Activated naive CD8-positive, alpha-beta T cell treated with anti-CD3 and anti-CD28 coated beads, Interleukin-2, amount 50 U/mL, for 16 hours (primary cell): ENCODE data around the gene ASPDH.

Experiments
- DNase-seq: peaks from one replicate; pipeline ENCODE4 v3.0.0-alpha.2; 2020; ENCODE audit warnings: low read depth, low spot score

ASPDH gene

GRCh38 chr19:50514346-50515167, 844 bp upstream of the ASPDH start:
- DNase-seq = no peak

DNA sequence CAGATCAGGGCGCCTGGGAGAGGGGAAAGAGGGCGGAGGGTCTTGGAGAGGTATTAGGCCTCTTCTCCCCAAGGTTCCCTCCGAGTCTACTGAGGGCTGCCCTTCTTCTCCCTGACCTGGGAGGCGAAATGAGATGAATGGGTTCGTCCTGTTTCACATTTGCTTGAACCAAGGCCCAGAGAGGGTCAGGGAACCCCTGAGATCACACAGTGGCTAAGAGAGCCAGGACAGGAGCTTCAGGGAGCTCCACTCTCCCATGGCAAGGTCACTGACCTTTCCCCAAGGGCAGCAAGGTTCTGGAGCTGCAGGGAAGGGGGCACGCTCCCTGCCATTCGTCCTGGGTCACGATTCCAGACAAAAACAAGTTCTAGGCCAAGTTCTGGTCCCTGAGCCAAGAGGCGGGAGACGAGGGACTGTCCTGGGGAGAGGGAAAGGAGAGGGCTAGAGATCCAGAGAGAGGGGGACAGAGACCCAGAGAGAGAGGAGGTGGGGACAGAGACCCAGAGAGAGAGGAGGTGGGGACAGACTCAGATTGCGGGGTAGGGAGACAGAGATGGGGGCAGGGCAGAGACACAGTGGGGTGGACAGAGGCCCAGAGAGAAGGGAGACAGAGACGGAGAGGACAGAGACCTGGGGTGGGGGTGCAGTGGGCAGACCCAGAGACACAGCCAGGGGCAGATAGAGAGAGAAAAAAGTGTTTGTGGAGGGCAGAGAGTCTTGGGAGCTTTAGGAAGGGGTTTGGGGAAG, 541 bp downstream of the ASPDH start:
- DNase-seq = no peak

DNA sequence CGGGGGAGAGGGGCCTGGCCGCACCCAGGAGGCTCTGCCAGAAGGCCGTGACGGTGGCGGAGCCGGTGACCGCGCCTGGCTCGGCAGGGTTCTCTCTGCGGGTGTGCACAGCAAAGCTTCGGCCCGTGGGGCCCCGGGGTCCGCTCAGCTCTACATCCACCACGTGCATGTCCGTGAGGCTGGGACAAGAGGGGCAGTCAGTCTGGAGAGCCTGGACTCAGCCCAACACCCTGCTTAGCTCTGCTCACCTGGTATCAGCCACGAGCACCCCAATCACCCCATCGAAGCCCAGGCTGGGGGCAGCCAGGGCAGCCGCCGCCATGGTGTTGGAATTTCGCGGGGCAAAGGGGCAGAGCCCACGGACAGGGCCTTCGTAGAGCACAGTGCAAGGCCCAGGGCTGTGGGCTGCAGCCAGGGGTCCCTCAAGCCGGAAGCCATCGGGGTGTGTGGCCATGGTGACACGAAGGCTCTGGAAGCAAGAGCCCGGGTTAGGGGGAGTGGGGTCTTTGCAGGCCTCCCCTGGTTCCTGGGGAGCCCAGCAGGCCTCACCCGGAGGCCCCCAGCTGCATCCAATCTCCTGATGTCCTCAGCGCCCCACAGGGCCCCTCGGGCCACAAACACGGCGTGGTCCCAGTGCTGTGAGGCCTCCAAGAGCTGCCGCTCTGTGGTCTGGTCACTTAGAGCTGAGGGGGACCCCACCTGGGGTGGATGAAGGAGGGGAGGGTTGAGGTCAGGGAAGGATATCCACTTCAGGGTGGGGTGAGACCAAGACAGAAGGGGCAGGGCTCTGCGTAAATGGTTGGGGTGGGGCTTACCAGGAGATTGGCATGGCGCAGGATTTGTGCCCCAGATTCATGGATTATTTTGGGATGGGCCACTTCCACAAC, 1.4 kb downstream of the ASPDH start:
- DNase-seq = no peak

GRCh38 chr19:50511069-50511822, 2.5 kb downstream of the ASPDH start, which contains the start of gene JOSD2:
TSS of gene JOSD2 (minus strand) at chr19:50511191. CDS start at chr19:50510431, 760 bp downstream.
- peak; percentile 96 for DNase-seq

- no peak for DNase-seq
These were observed 3.0 kb downstream of the ASPDH start for GRCh38 chr19:50510700-50511068.

DNA sequence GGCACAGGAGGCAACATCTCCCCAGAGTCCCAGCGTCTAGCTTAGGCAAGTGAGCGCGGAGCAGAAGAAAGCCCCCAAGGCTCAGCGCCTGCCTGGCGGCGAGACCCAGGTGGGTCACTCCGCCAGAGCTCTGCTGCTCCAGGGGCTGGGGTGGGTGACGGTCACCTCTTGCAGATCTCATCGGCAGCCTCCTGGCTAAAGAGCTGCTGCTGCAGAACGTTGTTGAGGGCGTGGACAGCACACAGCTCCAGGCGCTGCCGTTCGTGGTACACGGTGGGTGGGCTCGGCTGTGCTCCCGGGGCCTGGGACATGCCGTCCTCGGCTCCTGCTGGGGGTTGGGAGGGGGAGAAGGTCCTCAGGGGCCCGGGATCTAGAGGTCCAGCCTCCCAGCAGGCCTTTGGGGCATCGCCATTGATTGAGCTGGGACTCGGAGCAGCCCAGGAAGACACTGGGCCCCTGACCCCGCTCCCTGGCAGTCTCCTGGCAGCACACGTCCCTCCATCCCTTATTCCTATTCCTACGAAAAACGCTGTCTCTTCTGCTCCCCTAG, 3.5 kb downstream of the ASPDH start:
- no peak for DNase-seq

- DNase-seq = no peak
These were observed 4.3 kb downstream of the ASPDH start for GRCh38 chr19:50509366-50509765.

GRCh38 chr19:50508843-50509190, 4.9 kb downstream of the ASPDH start:
- DNase-seq = no peak

DNA sequence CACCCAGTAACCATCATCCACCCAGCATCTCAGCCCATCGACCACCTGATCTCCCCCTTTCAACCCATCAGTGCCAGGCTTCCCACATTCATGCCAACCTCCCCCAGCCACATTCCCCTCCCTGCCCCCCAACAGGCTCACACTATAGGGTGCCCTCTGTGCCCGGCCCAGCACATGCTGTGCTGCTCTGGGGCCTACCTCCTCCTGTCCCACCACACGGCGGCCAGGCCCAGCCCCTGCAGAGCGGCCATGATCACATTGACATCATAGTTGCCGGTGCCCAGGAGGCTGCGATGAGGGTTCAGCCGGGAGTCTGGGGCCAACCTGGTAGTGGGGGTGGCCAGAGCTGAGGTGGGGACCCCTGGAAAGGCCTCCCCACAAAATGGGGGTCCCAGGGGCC, 6.3 kb downstream of the ASPDH start:
- no peak for DNase-seq

GRCh38 chr19:50506700-50507099, 7.0 kb downstream of the ASPDH start:
- no peak for DNase-seq

- no peak for DNase-seq
These were observed 7.7 kb downstream of the ASPDH start for GRCh38 chr19:50505856-50506611.

GRCh38 chr19:50501568-50502475, 11.9 kb downstream of the ASPDH start:
- DNase-seq = no peak

GRCh38 chr19:50501186-50501567, 12.5 kb downstream of the ASPDH start:
- no peak for DNase-seq

DNA sequence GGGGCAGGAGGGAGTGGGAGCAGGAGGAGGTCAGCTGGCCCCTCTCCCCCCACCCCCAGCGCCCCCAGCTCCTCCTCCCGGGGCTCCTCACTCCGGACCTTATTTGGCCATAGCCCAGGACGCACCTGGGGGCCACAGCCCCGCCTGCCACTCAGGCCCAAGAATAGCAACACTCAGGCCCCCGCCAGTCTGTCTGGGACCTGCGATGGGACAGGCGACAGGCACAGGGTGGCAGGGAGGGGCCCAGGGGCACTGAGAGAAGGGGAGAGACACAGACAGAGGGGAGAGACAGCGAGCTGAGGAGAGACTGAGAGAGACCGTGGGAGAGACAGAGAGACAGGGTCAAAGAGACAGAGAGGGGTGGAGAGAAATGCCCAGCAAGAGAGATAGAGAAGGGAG, 13.0 kb downstream of the ASPDH start:
- no peak for DNase-seq

- DNase-seq = no peak
These were observed 13.5 kb downstream of the ASPDH start for GRCh38 chr19:50500060-50500752.

- no peak for DNase-seq
These were observed 15.3 kb downstream of the ASPDH start for GRCh38 chr19:50498219-50499056.

DNA sequence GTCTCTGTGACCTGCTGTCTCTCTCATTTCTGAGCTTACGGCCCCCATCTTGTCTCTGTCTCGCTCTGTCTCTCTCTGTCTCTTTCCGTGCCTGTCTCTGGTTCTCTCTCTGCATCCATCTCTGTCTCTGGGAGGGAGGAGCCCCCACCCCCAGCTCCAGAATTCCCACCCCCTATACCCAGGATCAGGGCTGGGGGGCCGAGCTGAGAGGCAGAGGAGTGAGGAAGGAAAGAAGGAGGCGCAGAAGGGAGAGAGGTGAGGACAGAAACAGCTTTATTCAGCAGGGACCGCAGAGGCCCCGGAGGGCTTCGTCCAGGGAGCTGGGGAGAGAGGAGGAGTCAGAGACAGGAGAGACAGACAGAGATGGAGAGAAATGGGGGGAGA, 16.7 kb downstream of the ASPDH start:
- no peak for DNase-seq
